Hepatocyte (in vitro differentiated cells): ENCODE data around the gene CPE. TPM values are rescaled to one million over a fixed set of nuclear protein-coding genes. Genes with fewer than 3 reads are reported as not detected.

ENCODE experiments used
- DNase-seq: peaks from one replicate; pipeline ENCODE4 v3.0.0-alpha.2; 2016; ENCODE audit warnings: low spot score
- H2AFZ ChIP-seq: fragments of 200-600 bp; sonication (generic); 2 replicates; pipeline ENCODE4 v1.6.0; 2016; ENCODE audit warnings: antibody characterized with exemption, mild to moderate bottlenecking
- H3K27ac ChIP-seq: fragments of 200-600 bp; sonication (generic); 2 replicates; pipeline ENCODE4 v1.5.1; 2016; ENCODE audit warnings: mild to moderate bottlenecking
- H3K27me3 ChIP-seq: fragments of 200-600 bp; sonication (generic); 2 replicates; pipeline ENCODE4 v1.6.1; 2016
- H3K36me3 ChIP-seq: fragments of 200-600 bp; sonication (generic); replicated peaks from 2 replicates; pipeline ENCODE4 v1.5.1; 2016; ENCODE audit warnings: low read depth; ENCODE audit not compliant: insufficient read depth
- H3K4me1 ChIP-seq: fragments of 200-600 bp; sonication (generic); 2 replicates; pipeline ENCODE4 v1.5.1; 2016; ENCODE audit warnings: mild to moderate bottlenecking, moderate library complexity; ENCODE audit not compliant: insufficient read depth
- H3K4me2 ChIP-seq: fragments of 200-600 bp; sonication (generic); 2 replicates; pipeline ENCODE4 v1.6.0; 2016
- H3K4me3 ChIP-seq: fragments of 200-600 bp; sonication (generic); 2 replicates; pipeline ENCODE4 v1.5.1; 2016; ENCODE audit warnings: mild to moderate bottlenecking
- H3K79me2 ChIP-seq: fragments of 200-600 bp; sonication (generic); 2 replicates; pipeline ENCODE4 v1.6.0; 2017; ENCODE audit warnings: mild to moderate bottlenecking
- H3K9me2 ChIP-seq: fragments of 200-600 bp; sonication (generic); replicated peaks from 2 replicates; pipeline ENCODE4 v1.6.0; 2017; ENCODE audit warnings: mild to moderate bottlenecking; ENCODE audit not compliant: insufficient read depth
- H3K9me3 ChIP-seq: fragments of 200-600 bp; sonication (generic); 2 replicates; pipeline ENCODE4 v1.5.1; 2016; ENCODE audit warnings: low read depth, mild to moderate bottlenecking
- H4K20me1 ChIP-seq: fragments of 200-600 bp; sonication (generic); 2 replicates; pipeline ENCODE4 v1.6.0; 2016; ENCODE audit warnings: mild to moderate bottlenecking; ENCODE audit not compliant: insufficient read depth, poor library complexity, severe bottlenecking
- EZH2 ChIP-seq: fragments of 200-600 bp; sonication (generic); IDR thresholded peaks from 2 replicates; pipeline ENCODE4 v1.6.1; 2016; ENCODE audit warnings: antibody characterized with exemption, mild to moderate bottlenecking, borderline replicate concordance
- EZH2phosphoT487 ChIP-seq: fragments of 200-600 bp; sonication (generic); IDR thresholded peaks from one replicate; pipeline ENCODE4 v1.6.1; 2018; ENCODE audit warnings: antibody characterized with exemption, mild to moderate bottlenecking, low read depth, moderate library complexity; ENCODE audit not compliant: unreplicated experiment, severe bottlenecking
- WGBS: methylation state at CpG from one replicate; pipeline ENCODE4 v1.1.6; 2016; ENCODE audit warnings: low lambda C conversion rate; ENCODE audit errors: missing lambda C conversion rate; 5-methylcytosine and 5-hydroxymethylcytosine counted together
- polyA plus RNA-seq: library from polyadenylated mRNA; unstranded; fragments of >200 nt; fragmentation: Nextera tagmentation; extraction: Ambion mirVana; gene quantifications from 2 replicates; pipeline ENCODE4 v1.2.1, GENCODE V29; 2016
- total RNA-seq: library from RNA; depleted of rRNA; stranded (reverse); fragments of >200 nt; gene quantifications from 2 replicates; pipeline ENCODE4 v1.2.3, GENCODE V29; 2014
- TF ChIP-seq, protein P1 (sequence below): fragments of 200-600 bp; sonication (generic); IDR thresholded peaks from 2 replicates; pipeline ENCODE4 v1.5.1; 2016; ENCODE audit warnings: antibody characterized with exemption, mild to moderate bottlenecking; ENCODE audit not compliant: poor library complexity

Gene CPE
- total and polyA plus RNA-seq, 2 experiments from 2014 or later, result 66.4 to 106 TPM

DNA sequence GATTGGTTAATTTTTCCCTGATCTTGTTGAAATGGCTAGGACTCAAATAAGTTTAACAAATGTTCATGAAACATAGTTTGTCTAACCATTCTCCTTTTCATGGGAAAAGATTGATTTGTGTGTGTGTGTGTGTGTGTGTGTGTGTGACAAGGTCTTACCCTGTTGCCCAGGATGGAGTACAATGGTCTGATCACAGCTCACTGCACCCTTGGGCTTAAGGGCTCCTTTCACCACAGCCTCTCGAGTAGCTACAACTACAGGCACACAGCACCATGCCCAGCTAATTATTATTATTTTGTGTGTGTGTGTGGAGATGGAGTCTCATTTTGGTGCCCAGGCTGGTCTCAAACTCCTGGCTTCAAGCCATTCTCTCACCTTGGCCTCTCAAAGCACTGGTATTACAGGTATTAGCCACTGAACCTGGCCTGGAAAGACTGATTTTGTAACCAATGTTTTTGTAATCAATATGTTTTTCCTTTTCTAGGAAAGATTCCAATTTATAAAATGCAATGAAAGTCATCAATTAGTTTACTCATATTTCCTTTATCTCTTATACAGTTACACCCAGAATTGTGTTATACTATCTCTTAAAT lies 139.3 kb downstream of the CPE start:
- H3K9me2 ChIP-seq, result no peaks in the 10 kb centered on the region
- TF ChIP-seq EZH2phosphoT487, result no peak
- H3K36me3 ChIP-seq, result no peaks in the 10 kb centered on the region
- no peaks in the 10 kb centered on the region for H3K27me3 ChIP-seq
- no peaks in the 10 kb centered on the region for H3K9me3 ChIP-seq
- no peak overlapping the region for H3K27ac ChIP-seq
- H3K79me2 ChIP-seq, result no peaks in the 10 kb centered on the region
- DNase-seq, result no peak
- H4K20me1 ChIP-seq, result no peaks in the 10 kb centered on the region
- no peaks in the 10 kb centered on the region for H3K4me1 ChIP-seq
- no peak overlapping the region for H2AFZ ChIP-seq
- H3K4me3 ChIP-seq, result no peak overlapping the region
- 80% methylated on average over 1 of the region's 1 CpG for WGBS
- no peak overlapping the region for H3K4me2 ChIP-seq

DNA sequence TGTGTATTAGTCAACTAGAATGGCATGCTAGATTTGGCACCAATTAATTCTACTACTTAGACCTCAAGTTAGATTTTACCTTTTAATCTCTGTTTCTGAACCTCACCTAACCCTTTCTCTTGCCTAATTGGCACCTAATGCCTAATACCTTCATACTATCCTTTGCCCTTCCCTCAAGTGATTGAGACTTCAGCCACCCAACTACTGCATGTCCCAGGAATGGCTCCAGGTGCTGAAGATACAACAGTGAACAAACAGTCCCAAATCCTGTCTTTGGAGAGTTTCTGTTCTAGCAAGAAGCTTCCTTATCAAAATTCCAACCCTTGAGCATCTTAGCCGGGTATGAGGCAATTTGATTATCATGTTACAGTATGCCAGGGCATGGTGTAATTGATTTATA lies 139.9 kb downstream of the CPE start:
- H2AFZ ChIP-seq, result no peak overlapping the region
- H3K9me2 ChIP-seq, result no peaks in the 10 kb centered on the region
- H3K4me3 ChIP-seq, result no peak overlapping the region
- H3K9me3 ChIP-seq, result no peaks in the 10 kb centered on the region
- H3K79me2 ChIP-seq, result no peaks in the 10 kb centered on the region
- no peaks in the 10 kb centered on the region for H3K4me1 ChIP-seq
- no peak overlapping the region for H3K4me2 ChIP-seq
- 62% methylated on average over 1 of the region's 1 CpG for WGBS
- no peak for DNase-seq
- no peaks in the 10 kb centered on the region for H3K27me3 ChIP-seq
- TF ChIP-seq EZH2 (no peak), EZH2phosphoT487 (no peak)
- TF ChIP-seq, protein P1, sequence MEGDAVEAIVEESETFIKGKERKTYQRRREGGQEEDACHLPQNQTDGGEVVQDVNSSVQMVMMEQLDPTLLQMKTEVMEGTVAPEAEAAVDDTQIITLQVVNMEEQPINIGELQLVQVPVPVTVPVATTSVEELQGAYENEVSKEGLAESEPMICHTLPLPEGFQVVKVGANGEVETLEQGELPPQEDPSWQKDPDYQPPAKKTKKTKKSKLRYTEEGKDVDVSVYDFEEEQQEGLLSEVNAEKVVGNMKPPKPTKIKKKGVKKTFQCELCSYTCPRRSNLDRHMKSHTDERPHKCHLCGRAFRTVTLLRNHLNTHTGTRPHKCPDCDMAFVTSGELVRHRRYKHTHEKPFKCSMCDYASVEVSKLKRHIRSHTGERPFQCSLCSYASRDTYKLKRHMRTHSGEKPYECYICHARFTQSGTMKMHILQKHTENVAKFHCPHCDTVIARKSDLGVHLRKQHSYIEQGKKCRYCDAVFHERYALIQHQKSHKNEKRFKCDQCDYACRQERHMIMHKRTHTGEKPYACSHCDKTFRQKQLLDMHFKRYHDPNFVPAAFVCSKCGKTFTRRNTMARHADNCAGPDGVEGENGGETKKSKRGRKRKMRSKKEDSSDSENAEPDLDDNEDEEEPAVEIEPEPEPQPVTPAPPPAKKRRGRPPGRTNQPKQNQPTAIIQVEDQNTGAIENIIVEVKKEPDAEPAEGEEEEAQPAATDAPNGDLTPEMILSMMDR, result no peak
- H3K27ac ChIP-seq, result no peak overlapping the region
- H3K36me3 ChIP-seq, result no peaks in the 10 kb centered on the region
- H4K20me1 ChIP-seq, result no peaks in the 10 kb centered on the region

DNA sequence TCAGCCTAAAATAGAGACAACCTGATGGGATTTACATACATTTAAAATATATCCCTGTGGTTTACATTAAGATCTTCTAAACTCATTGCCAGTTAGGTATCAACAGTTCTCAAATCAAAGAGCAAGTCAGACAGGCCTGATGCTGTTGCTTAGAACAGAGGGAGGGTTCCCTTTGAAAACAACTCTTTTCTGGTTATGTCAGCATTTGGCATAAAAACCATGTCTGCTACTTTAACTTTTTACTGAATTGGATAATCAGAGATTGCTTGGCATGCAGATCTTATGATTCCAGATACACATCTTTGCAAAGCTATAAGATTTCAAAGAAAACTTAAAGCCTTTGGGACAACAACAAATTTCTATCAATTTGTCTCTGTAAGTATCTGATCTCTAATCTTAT lies 140.8 kb downstream of the CPE start:
- Histone ChIP-seq H3K27ac (no peak overlapping the region), H3K4me3 (no peak overlapping the region), H3K79me2 (no peaks in the 10 kb centered on the region), H2AFZ (no peak overlapping the region), H3K9me2 (no peaks in the 10 kb centered on the region), H3K9me3 (no peaks in the 10 kb centered on the region), H3K4me2 (no peak overlapping the region), H3K27me3 (no peaks in the 10 kb centered on the region), H3K36me3 (no peaks in the 10 kb centered on the region), H3K4me1 (no peaks in the 10 kb centered on the region), H4K20me1 (no peaks in the 10 kb centered on the region)
- TF ChIP-seq EZH2 (no peak), EZH2phosphoT487 (no peak)
- TF ChIP-seq, protein P1, result no peak
- no peak for DNase-seq

DNA sequence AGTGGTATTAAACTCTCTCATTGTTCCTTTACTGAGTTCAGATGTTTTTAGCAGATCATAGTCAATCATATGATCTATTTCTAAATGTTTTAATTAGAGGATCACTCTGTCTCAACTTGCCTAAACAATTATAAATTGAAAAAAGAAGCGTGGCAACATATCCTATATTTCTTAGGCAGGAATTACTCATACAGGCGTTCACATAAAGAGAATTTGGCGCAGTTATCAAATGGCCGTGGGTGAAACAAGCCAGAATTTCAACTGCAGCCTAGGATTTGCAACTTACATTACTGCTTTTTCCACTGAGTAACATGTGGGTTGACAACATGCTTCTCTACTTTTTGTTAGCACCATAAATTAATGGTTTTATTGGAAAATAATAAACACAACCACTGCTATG lies 141.3 kb downstream of the CPE start:
- H3K4me1 ChIP-seq, result no peaks in the 10 kb centered on the region
- H3K27ac ChIP-seq, result no peak overlapping the region
- H3K36me3 ChIP-seq, result no peaks in the 10 kb centered on the region
- no peaks in the 10 kb centered on the region for H3K79me2 ChIP-seq
- no peak for DNase-seq
- TF ChIP-seq EZH2 (no peak), EZH2phosphoT487 (no peak)
- TF ChIP-seq, protein P1, result no peak
- no peak overlapping the region for H2AFZ ChIP-seq
- no peak overlapping the region for H3K4me2 ChIP-seq
- no peaks in the 10 kb centered on the region for H3K9me3 ChIP-seq
- H3K9me2 ChIP-seq, result no peaks in the 10 kb centered on the region
- no peaks in the 10 kb centered on the region for H3K27me3 ChIP-seq
- no peak overlapping the region for H3K4me3 ChIP-seq
- no peaks in the 10 kb centered on the region for H4K20me1 ChIP-seq
- WGBS, result 69% methylated on average over 4 of the region's 4 CpGs
